ENCODE data around the gene CCNI.
"Not testable (repeated sequence)": the region's sequence is repeated elsewhere in the genome, so short reads cannot be mapped to it uniquely, and the experiment has no call there.

Gene CCNI

DNA sequence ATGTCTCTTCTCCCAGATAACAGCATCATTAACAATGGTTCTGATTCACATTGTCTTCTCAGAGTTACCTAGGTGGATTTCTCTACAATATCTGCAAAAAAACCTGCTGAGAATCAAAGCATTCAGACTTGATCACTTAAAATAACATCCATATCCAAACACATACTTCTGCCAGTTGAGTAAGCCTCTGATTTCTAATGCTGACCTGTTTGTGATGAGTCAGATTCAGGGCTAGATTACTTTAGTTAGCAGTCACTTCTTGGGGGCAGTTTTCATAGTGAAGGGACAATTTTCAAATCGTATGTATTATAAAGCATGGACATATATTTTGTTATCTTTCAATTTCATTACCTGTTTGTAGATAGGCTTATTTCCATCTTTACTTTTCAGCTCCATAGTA, 35.5 kb downstream of the CCNI start:
- DNase-seq (ENCODE audit: insufficient read length, low spot score) (no peak), FAIRE-seq (no peak)
- TF ChIP-seq, protein P1, sequence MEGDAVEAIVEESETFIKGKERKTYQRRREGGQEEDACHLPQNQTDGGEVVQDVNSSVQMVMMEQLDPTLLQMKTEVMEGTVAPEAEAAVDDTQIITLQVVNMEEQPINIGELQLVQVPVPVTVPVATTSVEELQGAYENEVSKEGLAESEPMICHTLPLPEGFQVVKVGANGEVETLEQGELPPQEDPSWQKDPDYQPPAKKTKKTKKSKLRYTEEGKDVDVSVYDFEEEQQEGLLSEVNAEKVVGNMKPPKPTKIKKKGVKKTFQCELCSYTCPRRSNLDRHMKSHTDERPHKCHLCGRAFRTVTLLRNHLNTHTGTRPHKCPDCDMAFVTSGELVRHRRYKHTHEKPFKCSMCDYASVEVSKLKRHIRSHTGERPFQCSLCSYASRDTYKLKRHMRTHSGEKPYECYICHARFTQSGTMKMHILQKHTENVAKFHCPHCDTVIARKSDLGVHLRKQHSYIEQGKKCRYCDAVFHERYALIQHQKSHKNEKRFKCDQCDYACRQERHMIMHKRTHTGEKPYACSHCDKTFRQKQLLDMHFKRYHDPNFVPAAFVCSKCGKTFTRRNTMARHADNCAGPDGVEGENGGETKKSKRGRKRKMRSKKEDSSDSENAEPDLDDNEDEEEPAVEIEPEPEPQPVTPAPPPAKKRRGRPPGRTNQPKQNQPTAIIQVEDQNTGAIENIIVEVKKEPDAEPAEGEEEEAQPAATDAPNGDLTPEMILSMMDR (IDR thresholded peaks at IDR 0.05; ENCODE audit: insufficient read depth, missing control alignments), result no peak

DNA sequence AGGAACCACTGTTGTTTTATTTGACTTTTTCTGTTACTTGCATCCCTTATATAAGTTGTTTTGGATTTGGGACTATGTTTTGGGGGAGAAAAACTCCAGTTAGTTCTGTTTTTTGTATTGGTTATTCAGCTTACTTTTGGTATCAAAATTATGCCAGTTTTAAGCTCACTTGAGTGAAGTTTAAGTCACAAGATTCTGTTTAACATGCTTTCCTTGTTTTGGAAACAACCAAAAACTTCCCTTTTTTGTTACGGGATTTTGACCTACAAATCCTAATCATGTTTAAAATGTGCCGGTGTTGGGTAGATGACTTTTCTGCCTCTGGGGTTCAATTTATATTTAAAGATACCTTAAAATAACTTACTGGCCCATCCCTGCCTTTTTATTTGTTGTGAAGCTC, 36.0 kb downstream of the CCNI start:
- FAIRE-seq, result no peak
- no peak for DNase-seq (ENCODE audit: insufficient read length, low spot score)
- TF ChIP-seq, protein P1 (IDR thresholded peaks at IDR 0.05; ENCODE audit: insufficient read depth, missing control alignments), result no peak

DNA sequence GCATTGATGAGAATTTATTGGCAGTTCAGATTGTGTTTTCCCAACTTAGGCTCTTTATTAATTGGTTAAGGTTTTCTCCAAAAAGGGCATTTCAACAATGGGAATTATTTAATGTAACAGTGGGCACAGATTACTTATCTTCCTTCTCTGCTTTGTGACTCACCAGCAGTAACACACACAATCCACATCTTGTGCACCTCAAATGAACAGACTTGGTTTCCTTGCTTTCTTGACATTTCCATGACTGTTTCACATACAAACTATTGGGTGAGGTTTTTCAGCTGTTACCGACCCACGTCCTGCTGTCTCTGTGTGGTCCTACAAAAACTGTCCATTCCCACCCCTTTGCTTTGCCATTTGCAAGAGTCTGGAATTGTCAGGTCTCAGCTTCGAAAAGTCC, 38.1 kb downstream of the CCNI start:
- FAIRE-seq, result no peak
- TF ChIP-seq, protein P1 (IDR thresholded peaks at IDR 0.05; ENCODE audit: insufficient read depth, missing control alignments), result no peak
- DNase-seq (ENCODE audit: insufficient read length, low spot score), result no peak

DNA sequence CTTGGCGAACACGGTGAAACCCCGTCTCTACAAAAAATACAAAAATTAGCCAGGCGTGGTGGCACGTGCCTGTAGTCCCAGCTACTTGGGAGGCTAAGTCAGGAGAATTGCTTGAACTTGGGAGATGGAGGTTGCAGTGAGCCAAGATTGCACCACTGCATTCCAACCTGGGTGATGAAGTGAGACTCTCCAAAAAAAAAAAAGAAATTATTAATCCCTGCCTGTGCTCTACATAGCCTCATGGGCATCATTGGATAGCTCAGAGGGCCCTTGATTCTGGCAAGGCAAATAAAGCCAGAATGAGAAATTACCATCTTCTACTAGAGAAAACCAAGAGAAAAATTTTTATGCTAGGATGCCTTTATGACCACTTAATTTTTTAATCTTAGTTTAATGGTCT, 38.6 kb downstream of the CCNI start:
- not testable (repeated sequence) for DNase-seq (ENCODE audit: insufficient read length, low spot score); FAIRE-seq

DNA sequence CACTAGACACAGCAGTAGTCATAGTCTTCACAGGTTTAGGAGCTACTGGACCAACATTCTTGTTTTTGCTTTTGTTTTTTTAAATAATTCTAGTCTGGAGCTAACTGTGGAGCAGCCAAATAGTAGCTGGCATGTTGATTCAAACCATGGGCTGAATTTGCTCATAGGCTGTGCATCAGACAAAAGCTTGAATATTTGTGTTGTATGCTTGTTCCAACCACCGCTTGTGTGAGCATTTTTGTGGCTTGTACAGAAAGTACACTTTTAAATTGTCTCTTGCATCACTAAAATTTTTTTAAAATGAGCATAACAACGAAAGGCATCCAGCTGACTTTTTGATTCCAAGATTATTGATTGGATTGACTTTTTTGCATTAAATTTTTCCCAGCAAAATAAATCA, 39.6 kb downstream of the CCNI start:
- FAIRE-seq (no peak), DNase-seq (ENCODE audit: insufficient read length, low spot score) (no peak)
- TF ChIP-seq, protein P1 (IDR thresholded peaks at IDR 0.05; ENCODE audit: insufficient read depth, missing control alignments), result no peak

DNA sequence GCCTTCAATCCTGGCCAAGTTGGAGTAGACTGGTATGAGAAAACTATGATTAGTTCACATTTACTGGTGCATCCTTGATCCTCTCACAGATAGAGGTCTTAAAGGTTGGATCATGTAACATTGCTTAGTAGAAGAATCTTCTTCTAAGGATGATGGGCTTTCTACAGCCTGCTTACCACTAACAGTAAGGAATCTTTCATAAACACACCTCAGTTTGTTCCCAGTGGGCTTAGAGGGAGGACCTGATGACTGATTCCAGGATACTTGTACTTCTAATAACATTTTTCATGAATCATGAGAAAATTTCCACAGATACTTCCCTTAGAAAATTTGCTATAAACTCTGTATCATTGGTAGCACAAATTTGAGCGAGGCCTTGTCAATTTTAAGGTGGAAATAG, 40.6 kb downstream of the CCNI start:
- TF ChIP-seq, protein P1 (IDR thresholded peaks at IDR 0.05; ENCODE audit: insufficient read depth, missing control alignments), result no peak
- no peak for DNase-seq (ENCODE audit: insufficient read length, low spot score)
- no peak for FAIRE-seq

DNA sequence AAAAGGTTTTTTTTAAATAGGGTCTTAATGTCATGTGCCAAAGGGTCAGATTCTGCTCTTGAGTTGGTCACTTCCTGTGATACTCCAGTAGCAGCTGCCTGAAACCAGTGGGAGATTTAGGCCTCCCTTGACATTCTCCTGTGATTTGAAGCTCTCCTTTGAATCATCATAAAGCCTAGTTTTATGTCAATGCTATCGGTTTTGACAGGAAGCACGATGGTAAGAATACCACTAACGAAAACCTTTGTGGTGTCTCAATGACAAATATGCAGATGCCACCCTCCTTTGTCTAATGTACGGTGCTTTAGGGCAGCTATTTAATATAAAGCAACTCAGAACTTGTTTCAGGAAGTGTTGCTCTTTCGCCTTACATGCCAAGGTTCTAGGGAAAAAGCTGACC, 44.2 kb downstream of the CCNI start:
- FAIRE-seq, result no peak
- DNase-seq (ENCODE audit: insufficient read length, low spot score), result no peak
- TF ChIP-seq, protein P1 (IDR thresholded peaks at IDR 0.05; ENCODE audit: insufficient read depth, missing control alignments), result no peak

DNA sequence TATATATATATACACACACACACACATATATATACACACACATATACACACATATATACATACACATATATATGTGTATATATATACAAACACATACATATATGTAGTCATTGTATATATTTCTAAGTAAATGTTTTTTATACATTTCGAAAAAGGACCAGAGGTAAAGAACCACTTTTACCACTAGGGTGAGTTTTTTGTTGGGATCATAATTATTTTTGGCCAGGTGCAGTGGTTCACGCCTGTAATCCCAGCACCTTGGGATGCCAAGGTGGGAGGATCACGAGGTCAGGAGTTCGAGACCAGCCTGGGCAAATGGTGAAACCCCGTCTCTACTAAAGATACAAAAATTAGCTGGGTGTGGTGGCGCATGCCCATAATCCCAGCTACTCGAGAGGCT, 46.0 kb downstream of the CCNI start:
- not testable (repeated sequence) for FAIRE-seq; DNase-seq (ENCODE audit: insufficient read length, low spot score)

Measured in D721Med (cell line).